ENCODE results near the gene RNF112. TPM values are rescaled to one million over a fixed set of nuclear protein-coding genes. Genes with fewer than 3 reads are reported as not detected.
A peak's percentile ranks its signal among the peaks of the same experiment; 100 is the strongest.

The RNF112 gene
- total RNA-seq, 2 experiments from 2014 or later, result 0.86 to 0.97 TPM

GRCh38 chr17:19377602-19378415 is 33.2 kb upstream of the RNF112 start:
- H3K4me3 Mint-ChIP-seq, result peak overlapping the region; percentile 97
- H3K27ac Mint-ChIP-seq, result peak overlapping the region; percentile 99
- H3K36me3 Mint-ChIP-seq, result peaks cover 17% of the 10 kb centered on the region
- POLR2A ChIA-PET, result interaction anchor here (0.7 to 2.1 kb wide), 5 partner anchors 9 to 92 kb away, joined by 3 to 14 read pairs (median 5); partner anchors contain the start of genes B9D1 and MFAP4
- no peaks in the 10 kb centered on the region for H3K9me3 Mint-ChIP-seq
- peak; percentile 98 for DNase-seq
- intact Hi-C loops (cut with micrococcal nuclease), result loop anchor here (1.0 to 5.0 kb wide), 3 partner anchors 16 to 269 kb away; partner anchors contain the start of genes ALDH3A2 and B9D1
- peaks cover 16% of the 10 kb centered on the region for H3K4me1 Mint-ChIP-seq (ENCODE audit: low read depth)
- H3K27me3 Mint-ChIP-seq, result no peaks in the 10 kb centered on the region
- CTCF ChIA-PET, result interaction anchor here (0.6 to 2.6 kb wide), 13 partner anchors 14 to 389 kb away, joined by 3 to 82 read pairs (median 3); partner anchors contain the start of gene B9D1

GRCh38 chr17:19378416-19379360 is 32.3 kb upstream of the RNF112 start, which contains the start of gene MAPK7:
Gene MAPK7, plus strand, starts transcription at chr17:19378498. Its CDS starts 403 bp downstream, at chr17:19378901.
- ChIA-PET CTCF (interaction anchor here (0.7 to 2.6 kb wide), 10 partner anchors 15 to 388 kb away, joined by 3 to 82 read pairs (median 4); partner anchors contain the start of gene B9D1), POLR2A (interaction anchor here (0.8 to 2.1 kb wide), 4 partner anchors 8 to 39 kb away, joined by 3 to 14 read pairs (median 6); partner anchors contain the start of genes B9D1 and MFAP4)
- Mint-ChIP-seq H3K27me3 (no peaks in the 10 kb centered on the region), H3K36me3 (peaks cover 18% of the 10 kb centered on the region), H3K4me1 (ENCODE audit: low read depth) (peaks cover 16% of the 10 kb centered on the region), H3K4me3 (peak within 1 kb of the TSS; percentile 97), H3K9me3 (no peaks in the 10 kb centered on the region), H3K27ac (peak within 1 kb of the TSS; percentile 99)
- intact Hi-C loops (cut with micrococcal nuclease), result loop anchor here (1.0 to 5.0 kb wide), 3 partner anchors 16 to 269 kb away; partner anchors contain the start of genes ALDH3A2 and B9D1
- no peak for DNase-seq

GRCh38 chr17:19379361-19380065 is 31.5 kb upstream of the RNF112 start:
- CTCF ChIA-PET, result interaction anchor here (1.9 to 2.6 kb wide), 2 partner anchors 15 to 17 kb away, joined by 8 to 82 read pairs; partner anchors contain the start of gene B9D1
- POLR2A ChIA-PET, result no interaction called here
- Mint-ChIP-seq H3K4me3 (peak overlapping the region; percentile 97), H3K27ac (peak overlapping the region; percentile 53), H3K4me1 (ENCODE audit: low read depth) (peaks cover 16% of the 10 kb centered on the region), H3K9me3 (no peaks in the 10 kb centered on the region), H3K36me3 (peaks cover 19% of the 10 kb centered on the region), H3K27me3 (no peaks in the 10 kb centered on the region)
- DNase-seq, result no peak
- intact Hi-C loops (cut with micrococcal nuclease), result loop anchor here (5.0 kb wide), 2 partner anchors 128 to 268 kb away; partner anchors contain the start of gene ALDH3A2

- intact Hi-C loops (cut with micrococcal nuclease), result no loop called here
- no peak for DNase-seq
- POLR2A ChIA-PET, result no interaction called here
- Mint-ChIP-seq H3K27ac (no peak overlapping the region), H3K4me3 (no peak overlapping the region), H3K36me3 (peaks cover 19% of the 10 kb centered on the region), H3K4me1 (ENCODE audit: low read depth) (peaks cover 15% of the 10 kb centered on the region), H3K9me3 (no peaks in the 10 kb centered on the region), H3K27me3 (no peaks in the 10 kb centered on the region)
- CTCF ChIA-PET, result interaction anchor here (1.9 kb wide), 1 partner anchor 18 kb away, joined by 8 read pairs; the partner anchor contains the start of gene B9D1
Observed at GRCh38 chr17:19380481-19381301, 30.3 kb upstream of the RNF112 start.

- DNase-seq, result no peak
- POLR2A ChIA-PET, result no interaction called here
- H3K9me3 Mint-ChIP-seq, result no peaks in the 10 kb centered on the region
- CTCF ChIA-PET, result interaction anchor here (1.9 kb wide), 1 partner anchor 18 kb away, joined by 8 read pairs; the partner anchor contains the start of gene B9D1
- no peak overlapping the region for H3K4me3 Mint-ChIP-seq
- no peaks in the 10 kb centered on the region for H3K27me3 Mint-ChIP-seq
- H3K36me3 Mint-ChIP-seq, result peaks cover 19% of the 10 kb centered on the region
- H3K4me1 Mint-ChIP-seq (ENCODE audit: low read depth), result peaks cover 12% of the 10 kb centered on the region
- intact Hi-C loops (cut with micrococcal nuclease), result no loop called here
- no peak overlapping the region for H3K27ac Mint-ChIP-seq
Observed at GRCh38 chr17:19381361-19381740, 29.7 kb upstream of the RNF112 start.

- Mint-ChIP-seq H3K4me3 (no peak overlapping the region), H3K4me1 (ENCODE audit: low read depth) (peaks cover 12% of the 10 kb centered on the region), H3K36me3 (peaks cover 19% of the 10 kb centered on the region), H3K27me3 (no peaks in the 10 kb centered on the region), H3K9me3 (no peaks in the 10 kb centered on the region), H3K27ac (no peak overlapping the region)
- DNase-seq, result no peak
- CTCF ChIA-PET, result no interaction called here
- POLR2A ChIA-PET, result no interaction called here
- intact Hi-C loops (cut with micrococcal nuclease), result no loop called here
Observed at GRCh38 chr17:19381741-19382444, 29.1 kb upstream of the RNF112 start.

GRCh38 chr17:19382531-19383444 is 28.2 kb upstream of the RNF112 start:
- POLR2A ChIA-PET, result no interaction called here
- no peaks in the 10 kb centered on the region for H3K9me3 Mint-ChIP-seq
- H3K27me3 Mint-ChIP-seq, result no peaks in the 10 kb centered on the region
- peaks cover 10% of the 10 kb centered on the region for H3K4me1 Mint-ChIP-seq (ENCODE audit: low read depth)
- no peak for DNase-seq
- no peak overlapping the region for H3K27ac Mint-ChIP-seq
- H3K4me3 Mint-ChIP-seq, result no peak overlapping the region
- CTCF ChIA-PET, result interaction anchor here (0.6 kb wide), 1 partner anchor 65 kb away, joined by 3 read pairs; no protein-coding TSS in a partner anchor
- intact Hi-C loops (cut with micrococcal nuclease), result no loop called here
- peaks cover 19% of the 10 kb centered on the region for H3K36me3 Mint-ChIP-seq

- Mint-ChIP-seq H3K27ac (no peak overlapping the region), H3K4me1 (ENCODE audit: low read depth) (peaks cover 9% of the 10 kb centered on the region)
- DNase-seq, result no peak
Observed at GRCh38 chr17:19383681-19384470, 27.2 kb upstream of the RNF112 start.

More at GRCh38 chr17:19383681-19384470, 27.2 kb upstream of the RNF112 start:
- no peaks in the 10 kb centered on the region for H3K9me3 Mint-ChIP-seq
- ChIA-PET CTCF (interaction anchor here (1.2 kb wide), 1 partner anchor 21 kb away, joined by 4 read pairs; the partner anchor contains the start of gene B9D1), POLR2A (no interaction called here)
- H3K4me3 Mint-ChIP-seq, result no peak overlapping the region
- peaks cover 19% of the 10 kb centered on the region for H3K36me3 Mint-ChIP-seq
- intact Hi-C loops (cut with micrococcal nuclease), result no loop called here
- H3K27me3 Mint-ChIP-seq, result no peaks in the 10 kb centered on the region

Measured in activated CD4-positive, alpha-beta memory T cell treated with anti-CD3 and anti-CD28 coated beads for 36 hours (primary cell).